Thoracic aorta (tissue), 2 donors: ENCODE measurements around the gene CEPT1. TPM values are rescaled to one million over a fixed set of nuclear protein-coding genes. Genes with fewer than 3 reads are reported as not detected.

Source experiments
- ATAC-seq: fragments of 150-250 bp; one replicate; pipeline ENCODE4 v1.8.0; 2017; ENCODE audit warnings: low read depth; ENCODE audit not compliant: insufficient number of reproducible peaks, low FRiP score
- DNase-seq: peaks from one replicate; pipeline ENCODE4 v3.0.0-alpha.2; 2020; ENCODE audit warnings: low spot score
- H3K27ac ChIP-seq, 2 donors: fragments of 200-600 bp; sonication (generic); 1 replicate in 1 of 2; 2 replicates in 1 of 2; pipeline ENCODE4 v1.5.1; 2016; ENCODE audit warnings: mild to moderate bottlenecking in 2 of 2, moderate library complexity in 2 of 2
- H3K27me3 ChIP-seq: fragments of 200-600 bp; sonication (generic); replicated peaks from 2 replicates; pipeline ENCODE4 v1.6.0; 2016; ENCODE audit warnings: mild to moderate bottlenecking; ENCODE audit not compliant: insufficient read depth
- H3K36me3 ChIP-seq: fragments of 200-600 bp; sonication (generic); one replicate; pipeline ENCODE4 v1.5.1; 2016
- H3K4me1 ChIP-seq, 2 donors: fragments of 200-600 bp; sonication (generic); 1 replicate in 1 of 2; 2 replicates in 1 of 2; pipeline versions ENCODE4 v1.5.1 to v1.6.0; 2016; ENCODE audit warnings: low read depth in 2 of 2, mild to moderate bottlenecking in 1 of 2; ENCODE audit not compliant: control insufficient read depth in 1 of 2
- H3K4me3 ChIP-seq: fragments of 200-600 bp; sonication (generic); 2 replicates; pipeline ENCODE4 v1.5.1; 2016; ENCODE audit warnings: mild to moderate bottlenecking
- H3K9me3 ChIP-seq: fragments of 200-600 bp; sonication (generic); 2 replicates; pipeline ENCODE4 v1.5.1; 2016
- total RNA-seq, 2 donors: library from RNA; depleted of rRNA; stranded (reverse); fragments of >200 nt; gene quantifications; one replicate each; pipeline versions ENCODE4 v1.1.0 to v1.2.3, GENCODE V29; 2016
- TF ChIP-seq, protein P1 (sequence below): fragments of 200-600 bp; sonication (generic); IDR thresholded peaks from one replicate; pipeline ENCODE4 v1.5.1; 2019; ENCODE audit warnings: antibody characterized with exemption

The CEPT1 gene
- total RNA-seq, 2 donors from 2014 or later: 31.0 to 33.5 TPM

DNA sequence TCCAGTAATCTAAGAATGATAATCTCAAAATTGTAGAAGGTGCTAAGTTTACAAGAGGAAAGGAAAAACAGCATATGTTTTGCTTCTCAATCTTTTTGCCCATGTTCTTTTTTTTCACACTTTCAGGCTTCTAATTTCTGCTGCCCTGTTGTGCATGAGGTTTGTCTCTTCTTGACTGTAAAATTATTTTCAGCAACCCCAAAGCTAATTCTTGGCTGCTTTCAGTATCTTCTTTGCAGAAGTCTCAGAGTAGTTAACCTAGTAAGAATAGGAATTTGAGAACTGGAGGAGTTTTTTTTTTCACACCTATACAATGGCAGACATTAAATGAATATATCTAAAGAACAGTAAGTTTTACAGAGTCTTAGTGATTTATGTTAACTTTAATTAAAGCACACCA is 34.0 kb downstream of the CEPT1 start:
- no peaks in the 10 kb centered on the region for H3K36me3 ChIP-seq
- H3K4me1 ChIP-seq: no peaks in the 10 kb centered on the region

GRCh38 chr1:111175349-111175748 is 35.3 kb downstream of the CEPT1 start:
- Histone ChIP-seq H3K4me1 (no peaks in the 10 kb centered on the region), H3K36me3 (no peaks in the 10 kb centered on the region), H3K4me3 (no peak overlapping the region), H3K27me3 (no peaks in the 10 kb centered on the region), H3K27ac (no peak overlapping the region), H3K9me3 (no peaks in the 10 kb centered on the region)
- ATAC-seq: no peak
- TF ChIP-seq, protein P1, sequence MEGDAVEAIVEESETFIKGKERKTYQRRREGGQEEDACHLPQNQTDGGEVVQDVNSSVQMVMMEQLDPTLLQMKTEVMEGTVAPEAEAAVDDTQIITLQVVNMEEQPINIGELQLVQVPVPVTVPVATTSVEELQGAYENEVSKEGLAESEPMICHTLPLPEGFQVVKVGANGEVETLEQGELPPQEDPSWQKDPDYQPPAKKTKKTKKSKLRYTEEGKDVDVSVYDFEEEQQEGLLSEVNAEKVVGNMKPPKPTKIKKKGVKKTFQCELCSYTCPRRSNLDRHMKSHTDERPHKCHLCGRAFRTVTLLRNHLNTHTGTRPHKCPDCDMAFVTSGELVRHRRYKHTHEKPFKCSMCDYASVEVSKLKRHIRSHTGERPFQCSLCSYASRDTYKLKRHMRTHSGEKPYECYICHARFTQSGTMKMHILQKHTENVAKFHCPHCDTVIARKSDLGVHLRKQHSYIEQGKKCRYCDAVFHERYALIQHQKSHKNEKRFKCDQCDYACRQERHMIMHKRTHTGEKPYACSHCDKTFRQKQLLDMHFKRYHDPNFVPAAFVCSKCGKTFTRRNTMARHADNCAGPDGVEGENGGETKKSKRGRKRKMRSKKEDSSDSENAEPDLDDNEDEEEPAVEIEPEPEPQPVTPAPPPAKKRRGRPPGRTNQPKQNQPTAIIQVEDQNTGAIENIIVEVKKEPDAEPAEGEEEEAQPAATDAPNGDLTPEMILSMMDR: no peak
- DNase-seq: no peak

More for the DNA sequence above, 34.0 kb downstream of the CEPT1 start:
- no peak for ATAC-seq
- H3K27ac ChIP-seq: no peak overlapping the region
- no peak for DNase-seq
- TF ChIP-seq, protein P1: no peak
- no peak overlapping the region for H3K4me3 ChIP-seq
- no peaks in the 10 kb centered on the region for H3K9me3 ChIP-seq
- no peaks in the 10 kb centered on the region for H3K27me3 ChIP-seq

- no peaks in the 10 kb centered on the region for H3K9me3 ChIP-seq
- no peak overlapping the region for H3K27ac ChIP-seq
- H3K4me1 ChIP-seq: no peaks in the 10 kb centered on the region
- no peak overlapping the region for H3K4me3 ChIP-seq
- no peaks in the 10 kb centered on the region for H3K36me3 ChIP-seq
- TF ChIP-seq, protein P1: no peak
- no peaks in the 10 kb centered on the region for H3K27me3 ChIP-seq
- ATAC-seq (no peak), DNase-seq (no peak)
Observed at GRCh38 chr1:111176678-111177077, 36.7 kb downstream of the CEPT1 start.

- no peak for DNase-seq
- no peak for ATAC-seq
- Histone ChIP-seq H3K4me3 (no peak overlapping the region), H3K9me3 (no peaks in the 10 kb centered on the region), H3K4me1 (no peaks in the 10 kb centered on the region), H3K27me3 (no peaks in the 10 kb centered on the region), H3K27ac (no peak overlapping the region), H3K36me3 (peaks cover 14% of the 10 kb centered on the region)
- TF ChIP-seq, protein P1: no peak
Observed at GRCh38 chr1:111179968-111180533, 40.0 kb downstream of the CEPT1 start.

DNA sequence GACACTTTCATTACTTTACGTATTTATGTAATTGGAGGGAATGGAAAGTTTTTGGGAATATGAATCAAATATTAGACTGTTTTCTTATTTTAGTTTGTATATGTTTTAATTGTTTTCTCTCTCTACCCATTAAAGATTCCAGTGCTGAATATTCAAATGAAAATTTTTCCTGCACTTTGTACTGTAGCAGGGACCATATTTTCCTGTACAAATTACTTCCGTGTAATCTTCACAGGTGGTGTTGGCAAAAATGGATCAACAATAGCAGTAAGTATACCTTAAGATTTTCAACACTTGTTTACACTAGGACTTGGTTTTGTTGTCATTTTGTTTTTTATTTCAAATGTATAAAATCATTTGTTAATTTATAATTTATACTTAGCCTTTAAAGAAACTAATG is 42.0 kb downstream of the CEPT1 start:
- TF ChIP-seq, protein P1: no peak
- no peak overlapping the region for H3K27ac ChIP-seq
- no peaks in the 10 kb centered on the region for H3K9me3 ChIP-seq
- peaks cover 23% of the 10 kb centered on the region for H3K36me3 ChIP-seq
- no peak for ATAC-seq
- H3K4me1 ChIP-seq: no peaks in the 10 kb centered on the region
- no peak for DNase-seq
- no peaks in the 10 kb centered on the region for H3K27me3 ChIP-seq
- H3K4me3 ChIP-seq: no peak overlapping the region
